Heart left ventricle (tissue), 13 donors: Measurements from ENCODE around the gene NTRK3.

ENCODE experiments used
- POLR2A ChIP-seq, 2 donors: fragments of 450-650 bp; IDR thresholded peaks; one replicate each; pipeline ENCODE4 v1.6.1; 2017; ENCODE audit warnings: antibody characterized with exemption in 2 of 2, mild to moderate bottlenecking in 2 of 2, moderate library complexity in 2 of 2
- TF ChIP-seq, protein P1 (sequence below), 12 donors: fragments of 200-600 bp; sonication (generic) in 4 of 12; IDR thresholded peaks; one replicate each; pipeline versions ENCODE4 v1.5.0 to v1.8.0; 2018 to 2022; ENCODE audit warnings: antibody characterized with exemption in 12 of 12, mild to moderate bottlenecking in 5 of 12
- donor health status: ischemic (EF 13 %, LVEDD 7.1; RV severe dilation, severe dysfunction).
- donor health status: DM: no; HTN: yes; CAD: no.
- donor health status: DM: no; HTN: no; CAD: no.
- donor health status: ischemic (EF 25% LVEDD 6.9; RV normal size, moderate dysfunction).
- donor health status: ischemic (EF 25% LVEDD 5.7; RV mildly dilated, moderate dysfunction).
- donor health status: ischemic (EF 35%, LVEDD 5.7; RV mildly dilated, moderate dysfunction).
- donor health status: nonischemic (EF 11% LVEDD 7.7; RV severe dilation, severe dysfunction).
- donor health status: DM: yes; HTN: yes; CAD: no.
- donor health status: PGD.
- donor health status: ischemic (EF 29% LVEDD 5.4; RV normal size, mild dysfunction).
- donor health status: nonischemic (EF 23%, LVEDD 6.1; RV moderate dilation, normal function).

GRCh38 chr15:87985451-87985850 is 271.1 kb downstream of the NTRK3 start:
- TF ChIP-seq, protein P1, sequence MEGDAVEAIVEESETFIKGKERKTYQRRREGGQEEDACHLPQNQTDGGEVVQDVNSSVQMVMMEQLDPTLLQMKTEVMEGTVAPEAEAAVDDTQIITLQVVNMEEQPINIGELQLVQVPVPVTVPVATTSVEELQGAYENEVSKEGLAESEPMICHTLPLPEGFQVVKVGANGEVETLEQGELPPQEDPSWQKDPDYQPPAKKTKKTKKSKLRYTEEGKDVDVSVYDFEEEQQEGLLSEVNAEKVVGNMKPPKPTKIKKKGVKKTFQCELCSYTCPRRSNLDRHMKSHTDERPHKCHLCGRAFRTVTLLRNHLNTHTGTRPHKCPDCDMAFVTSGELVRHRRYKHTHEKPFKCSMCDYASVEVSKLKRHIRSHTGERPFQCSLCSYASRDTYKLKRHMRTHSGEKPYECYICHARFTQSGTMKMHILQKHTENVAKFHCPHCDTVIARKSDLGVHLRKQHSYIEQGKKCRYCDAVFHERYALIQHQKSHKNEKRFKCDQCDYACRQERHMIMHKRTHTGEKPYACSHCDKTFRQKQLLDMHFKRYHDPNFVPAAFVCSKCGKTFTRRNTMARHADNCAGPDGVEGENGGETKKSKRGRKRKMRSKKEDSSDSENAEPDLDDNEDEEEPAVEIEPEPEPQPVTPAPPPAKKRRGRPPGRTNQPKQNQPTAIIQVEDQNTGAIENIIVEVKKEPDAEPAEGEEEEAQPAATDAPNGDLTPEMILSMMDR (IDR thresholded peaks at IDR 0.05): no peak
- no peak for TF ChIP-seq POLR2A (IDR thresholded peaks at IDR 0.05)
